Left ventricle myocardium inferior (tissue), 1 donor: ENCODE measurements around the gene MPPE1. TPM values are rescaled to one million over a fixed set of nuclear protein-coding genes. Genes with fewer than 3 reads are reported as not detected.

ENCODE experiments used
- DNase-seq: peaks from one replicate; pipeline ENCODE4 v3.0.0-alpha.2; 2020
- H3K27ac ChIP-seq: fragments of 200-600 bp; replicated peaks from 2 replicates; pipeline ENCODE4 v1.8.0; 2021
- H3K27me3 ChIP-seq: fragments of 200-600 bp; 2 replicates; pipeline ENCODE4 v1.8.0; 2021; ENCODE audit warnings: low read depth
- H3K36me3 ChIP-seq: fragments of 200-600 bp; 2 replicates; pipeline ENCODE4 v1.8.0; 2021
- H3K4me1 ChIP-seq: fragments of 200-600 bp; 2 replicates; pipeline ENCODE4 v1.8.0; 2021
- H3K4me3 ChIP-seq: fragments of 200-600 bp; 2 replicates; pipeline ENCODE4 v1.8.0; 2021; ENCODE audit warnings: mild to moderate bottlenecking, moderate library complexity
- H3K9me3 ChIP-seq: fragments of 200-600 bp; replicated peaks from 2 replicates; pipeline ENCODE4 v1.8.0; 2021
- intact Hi-C: fragments of 100-400 bp; cut with micrococcal nuclease; formaldehyde crosslinking; loops from one replicate; pipeline ENCODE4 v1.11.0; 2022
- total RNA-seq: library from RNA; stranded (reverse); fragmentation: NEBNext Ultra II Directional; extraction: Animal tissue kit (Norgen Biotek cat#: 25700); gene quantifications from one replicate; pipeline ENCODE4 v1.2.1, GENCODE V29; 2021
- TF ChIP-seq, protein P1 (sequence below): fragments of 200-600 bp; IDR thresholded peaks from 2 replicates; pipeline ENCODE4 v1.8.0; 2021; ENCODE audit warnings: antibody characterized with exemption, mild to moderate bottlenecking, borderline replicate concordance
- donor health status: DM: no; HTN: yes; CAD: no; lungs with severe emphysema.

The MPPE1 gene
- total RNA-seq, 1 donor from 2014 or later, result 35.2 TPM

DNA sequence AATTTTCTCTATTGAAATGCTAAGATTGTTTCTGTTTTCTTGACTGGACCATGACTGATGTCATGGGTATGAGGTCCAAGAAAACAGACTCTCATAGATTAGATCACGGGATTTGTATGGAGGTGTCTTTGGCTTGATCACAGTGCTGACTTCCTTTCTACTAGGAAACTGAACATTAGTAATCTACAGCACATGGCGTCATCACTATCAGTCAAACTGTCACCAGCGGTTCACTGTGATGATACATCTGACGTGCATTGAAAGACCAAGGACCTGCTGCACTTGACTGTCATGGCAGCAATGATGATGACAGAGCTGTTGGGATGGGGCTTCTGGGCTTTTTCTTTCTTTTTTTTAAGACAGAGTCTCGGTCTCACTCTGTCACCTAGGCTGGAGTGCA lies 45.0 kb upstream of the MPPE1 start:
- DNase-seq, result no peak
- Histone ChIP-seq H3K36me3 (no peaks in the 10 kb centered on the region), H3K4me1 (peaks cover 3% of the 10 kb centered on the region), H3K4me3 (no peak overlapping the region), H3K27ac (no peak overlapping the region), H3K9me3 (peaks cover 13% of the 10 kb centered on the region), H3K27me3 (no peaks in the 10 kb centered on the region)
- TF ChIP-seq, protein P1, sequence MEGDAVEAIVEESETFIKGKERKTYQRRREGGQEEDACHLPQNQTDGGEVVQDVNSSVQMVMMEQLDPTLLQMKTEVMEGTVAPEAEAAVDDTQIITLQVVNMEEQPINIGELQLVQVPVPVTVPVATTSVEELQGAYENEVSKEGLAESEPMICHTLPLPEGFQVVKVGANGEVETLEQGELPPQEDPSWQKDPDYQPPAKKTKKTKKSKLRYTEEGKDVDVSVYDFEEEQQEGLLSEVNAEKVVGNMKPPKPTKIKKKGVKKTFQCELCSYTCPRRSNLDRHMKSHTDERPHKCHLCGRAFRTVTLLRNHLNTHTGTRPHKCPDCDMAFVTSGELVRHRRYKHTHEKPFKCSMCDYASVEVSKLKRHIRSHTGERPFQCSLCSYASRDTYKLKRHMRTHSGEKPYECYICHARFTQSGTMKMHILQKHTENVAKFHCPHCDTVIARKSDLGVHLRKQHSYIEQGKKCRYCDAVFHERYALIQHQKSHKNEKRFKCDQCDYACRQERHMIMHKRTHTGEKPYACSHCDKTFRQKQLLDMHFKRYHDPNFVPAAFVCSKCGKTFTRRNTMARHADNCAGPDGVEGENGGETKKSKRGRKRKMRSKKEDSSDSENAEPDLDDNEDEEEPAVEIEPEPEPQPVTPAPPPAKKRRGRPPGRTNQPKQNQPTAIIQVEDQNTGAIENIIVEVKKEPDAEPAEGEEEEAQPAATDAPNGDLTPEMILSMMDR, result no peak
- intact Hi-C loops, result no loop called here

DNA sequence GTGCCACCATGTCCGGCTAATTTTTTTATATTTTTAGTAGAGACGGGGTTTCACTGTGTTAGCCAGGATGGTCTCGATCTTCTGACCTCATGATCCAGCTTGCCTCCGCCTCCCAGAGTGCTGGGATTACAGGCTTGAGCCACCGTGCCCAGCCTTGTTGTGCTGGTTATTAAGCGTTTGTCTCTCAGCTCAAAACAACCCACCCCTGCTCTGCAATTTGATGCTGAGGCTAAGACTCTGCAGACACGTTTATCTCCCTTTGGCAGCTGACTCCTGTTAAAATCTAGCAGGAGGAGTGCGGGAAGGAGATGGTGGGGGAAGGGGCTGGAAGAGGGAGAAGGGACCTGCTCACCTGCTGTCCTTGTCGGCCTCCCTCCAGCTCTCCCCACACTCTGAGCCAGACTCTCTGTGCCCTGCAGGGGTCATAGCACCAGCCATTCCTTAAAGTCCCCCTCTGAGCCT lies 43.3 kb upstream of the MPPE1 start:
- H3K27me3 ChIP-seq, result no peaks in the 10 kb centered on the region
- H3K4me1 ChIP-seq, result peaks cover 16% of the 10 kb centered on the region
- no peak overlapping the region for H3K4me3 ChIP-seq
- H3K36me3 ChIP-seq, result no peaks in the 10 kb centered on the region
- H3K9me3 ChIP-seq, result peaks cover under 1% of the 10 kb centered on the region
- DNase-seq, result no peak
- intact Hi-C loops, result no loop called here
- TF ChIP-seq, protein P1, result no peak
- H3K27ac ChIP-seq, result no peak overlapping the region

DNA sequence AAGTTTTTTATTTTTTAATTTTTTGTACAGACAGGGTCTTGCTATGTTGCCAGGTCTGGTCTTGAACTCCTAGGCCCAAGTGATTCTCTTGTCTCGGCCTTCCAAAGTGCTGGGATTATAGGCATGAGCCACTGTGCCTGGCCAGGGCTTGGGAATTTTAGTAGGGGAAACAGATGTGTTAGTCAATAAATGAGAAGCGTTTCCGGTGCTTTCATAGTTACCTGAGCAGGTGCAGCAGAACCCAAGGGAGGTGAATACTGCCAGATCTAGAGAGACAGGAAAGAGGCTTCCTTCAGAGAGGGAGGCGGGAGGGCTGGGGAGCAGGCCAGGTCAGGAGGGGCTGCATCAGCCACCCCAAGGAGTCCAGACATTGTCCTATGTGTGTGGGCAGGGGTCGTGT lies 42.7 kb upstream of the MPPE1 start:
- TF ChIP-seq, protein P1, result no peak
- Histone ChIP-seq H3K9me3 (no peaks in the 10 kb centered on the region), H3K27ac (no peak overlapping the region), H3K4me3 (no peak overlapping the region), H3K36me3 (no peaks in the 10 kb centered on the region), H3K4me1 (peaks cover 22% of the 10 kb centered on the region), H3K27me3 (no peaks in the 10 kb centered on the region)
- intact Hi-C loops, result no loop called here
- no peak for DNase-seq

DNA sequence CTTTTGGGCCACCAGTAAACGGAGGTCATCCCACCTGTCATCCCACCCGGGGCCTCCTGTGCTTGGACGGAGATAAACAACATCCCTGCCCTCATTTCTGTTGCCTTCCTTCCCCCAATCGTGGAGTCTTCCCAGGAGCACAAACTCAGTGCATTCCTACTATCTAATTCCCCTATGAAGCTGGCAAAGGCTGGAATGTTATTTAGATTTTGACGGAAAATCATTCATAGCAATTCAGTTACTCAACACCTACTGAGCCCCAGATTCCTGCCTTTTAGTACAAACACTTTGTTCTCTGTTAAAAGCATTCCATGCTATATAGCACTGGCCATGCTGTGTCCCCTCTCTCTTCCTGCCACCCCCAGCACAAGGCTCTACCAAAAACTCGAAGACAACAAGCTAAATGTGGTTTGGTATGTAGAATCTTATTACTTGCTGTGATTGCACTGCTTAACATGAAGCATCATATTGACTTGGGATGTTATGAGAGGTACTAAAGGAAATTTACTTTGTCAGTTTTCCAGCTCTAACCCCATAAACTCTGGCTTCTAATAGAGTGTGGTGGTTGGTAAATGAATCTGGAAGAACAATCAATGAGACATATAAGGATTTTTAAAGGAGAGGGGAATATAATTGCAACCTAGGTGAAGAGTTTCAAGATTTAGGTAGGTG lies 40.9 kb upstream of the MPPE1 start:
- H3K27ac ChIP-seq, result peak overlapping the region; percentile 98

DNA sequence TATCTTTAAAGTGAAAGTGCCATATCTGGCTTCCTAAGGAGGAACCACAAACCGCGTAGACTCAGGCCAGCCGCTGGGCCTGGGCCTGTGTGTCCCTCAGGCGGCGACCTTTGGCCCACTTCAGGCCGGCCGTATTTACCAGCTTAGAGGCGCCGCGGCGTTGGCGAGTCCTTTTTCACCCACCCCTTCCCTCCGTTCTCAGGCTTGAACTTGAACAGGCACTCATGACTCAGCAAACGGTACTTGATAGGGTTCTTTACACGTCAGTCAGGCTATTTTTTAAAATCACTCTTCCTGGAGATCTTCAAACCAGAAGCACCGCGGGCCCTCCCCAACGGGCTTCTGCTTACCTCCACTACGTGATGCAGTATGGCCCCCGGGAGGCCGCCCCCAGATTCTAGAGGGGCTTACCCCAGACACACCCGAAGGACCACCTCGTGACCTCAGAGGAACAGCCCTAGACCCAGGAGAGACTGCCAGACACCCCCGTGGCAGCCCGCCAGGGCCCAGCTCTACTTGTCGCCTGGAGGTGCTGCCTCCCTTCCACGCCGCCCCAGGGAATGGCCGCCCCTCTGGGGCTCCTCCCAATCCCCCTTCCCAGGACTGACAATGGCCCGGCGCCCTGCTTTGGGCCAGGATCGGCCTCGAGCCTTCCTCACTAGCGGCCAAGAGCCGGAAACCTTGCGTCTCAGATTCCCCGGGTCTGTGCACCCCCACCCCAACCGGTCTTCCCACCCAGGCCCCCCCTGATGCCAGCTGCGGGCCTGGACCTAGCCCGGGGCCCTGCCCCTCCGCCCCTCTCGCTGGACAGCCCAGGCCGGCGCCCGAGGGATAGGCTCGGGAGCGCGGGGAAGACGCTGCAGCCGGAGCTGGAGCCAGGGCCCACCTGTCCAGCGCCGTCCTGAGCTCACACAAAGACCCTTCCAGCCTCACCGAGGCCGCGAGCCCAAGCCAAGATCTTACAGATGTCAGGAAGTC lies 39.4 kb upstream of the MPPE1 start:
- H3K4me3 ChIP-seq, result peak overlapping the region; percentile 73
- H3K27me3 ChIP-seq, result no peaks in the 10 kb centered on the region
- peak overlapping the region; percentile 98 for H3K27ac ChIP-seq
- peaks cover 23% of the 10 kb centered on the region for H3K4me1 ChIP-seq
- no peaks in the 10 kb centered on the region for H3K36me3 ChIP-seq
- TF ChIP-seq, protein P1, result no peak
- DNase-seq, result peak; percentile 95
- H3K9me3 ChIP-seq, result no peaks in the 10 kb centered on the region
- intact Hi-C loops, result no loop called here

More for the DNA sequence above, 40.9 kb upstream of the MPPE1 start:
- no peak for DNase-seq
- Histone ChIP-seq H3K27me3 (no peaks in the 10 kb centered on the region), H3K9me3 (no peaks in the 10 kb centered on the region), H3K4me1 (peaks cover 23% of the 10 kb centered on the region), H3K4me3 (no peak overlapping the region), H3K36me3 (no peaks in the 10 kb centered on the region)
- TF ChIP-seq, protein P1, result no peak
- intact Hi-C loops, result no loop called here
